HCT116 (cell line): ENCODE measurements around the gene ANTKMT. TPM values are rescaled to one million over a fixed set of nuclear protein-coding genes. Genes with fewer than 3 reads are reported as not detected.
A peak's percentile ranks its signal among the peaks of the same experiment; 100 is the strongest.

ENCODE experiments used
- ATAC-seq: fragments of 200-7000 bp; cut with Tn5 transposase; 2 replicates; pipeline ENCODE4 v1.9.1; 2020; ENCODE audit warnings: mild to moderate bottlenecking, moderate library complexity
- BruUV-seq: library from RNA; stranded (reverse); fragments of 400-500 nt; replicated peaks from 2 replicates; lab custom pipeline; 2021; lab: Mats Ljungman, UMichigan
- CTCF ChIA-PET: fragments of 300-600 bp; sonication (Branson Sonifier 250); formaldehyde crosslinking; loops from one replicate; lab custom pipeline; 2021; ENCODE audit warnings: antibody characterized with exemption; lab: Charles Lee
- POLR2A ChIA-PET: fragments of 300-600, 350-600 bp; sonication (Branson Sonifier 250); formaldehyde crosslinking; loops from one replicate; lab custom pipeline; 2021; ENCODE audit warnings: antibody characterized with exemption; lab: Charles Lee
- RAD21 ChIA-PET, 2 experiments: fragments of 300-600 bp; sonication (Branson Sonifier 250); formaldehyde crosslinking; loops; one replicate each; lab custom pipeline; 2023; ENCODE audit warnings: low total read pairs in 2 of 2; ENCODE audit not compliant: uncharacterized antibody in 2 of 2, unreplicated experiment in 2 of 2, low non-redundant PET in 1 of 2; lab: Charles Lee
- DNase-seq: peaks from one replicate; pipeline ENCODE4 v3.0.0-alpha.2; 2010; ENCODE audit warnings: low read depth, low spot score
- H2AFZ ChIP-seq: fragments of 200-600 bp; shearing (Covaris generic), sonication (generic); 2 replicates; pipeline ENCODE4 v1.6.1; 2017; ENCODE audit warnings: low read depth, mixed run types, mixed read lengths, antibody characterized with exemption, low read length; ENCODE audit not compliant: poor library complexity, severe bottlenecking
- H3K27ac ChIP-seq: 2 replicates; pipeline ENCODE4 v1.5.1; 2012; ENCODE audit warnings: low read depth, low read length
- H3K27me3 ChIP-seq: fragments of 200-600 bp; sonication (generic); 2 replicates; pipeline ENCODE4 v1.6.1; 2016; ENCODE audit warnings: mixed run types, low read length, mixed read lengths; ENCODE audit not compliant: insufficient read depth
- H3K36me3 ChIP-seq, 2 experiments: fragments of 200-500 bp in 1 of 2; fragments of 200-600 bp in 1 of 2; sonication (Bioruptor generic) in 1 of 2; sonication (generic) in 1 of 2; 2 replicates each; pipeline versions ENCODE4 v1.5.1 to v1.6.1; 2014 to 2016; ENCODE audit warnings: low read length in 2 of 2, inconsistent platforms in 1 of 2, mixed read lengths in 1 of 2, mixed run types in 1 of 2; ENCODE audit not compliant: insufficient read depth in 2 of 2, control insufficient read depth in 1 of 2
- H3K4me1 ChIP-seq, 2 experiments: fragments of 200-600 bp in 1 of 2; sonication (generic) in 1 of 2; 2 replicates each; pipeline versions ENCODE4 v1.5.1 to v1.6.1; 2012 to 2017; ENCODE audit warnings: low read length in 2 of 2, inconsistent platforms in 1 of 2, mild to moderate bottlenecking in 1 of 2, mixed read lengths in 1 of 2, mixed run types in 1 of 2, moderate library complexity in 1 of 2; ENCODE audit not compliant: insufficient read depth in 2 of 2, control insufficient read depth in 1 of 2
- H3K4me2 ChIP-seq: fragments of 200-600 bp; sonication (generic); 2 replicates; pipeline ENCODE4 v1.6.1; 2017; ENCODE audit warnings: mixed run types, low read length, mixed read lengths
- H3K4me3 ChIP-seq, 2 experiments: fragments of 200-600 bp in 1 of 2; sonication (generic) in 1 of 2; replicated peaks in 1 of 2; 2 replicates each; pipeline ENCODE4 v1.5.1; 2011 to 2016; ENCODE audit warnings: low read length in 2 of 2, control low read depth in 1 of 2, low read depth in 1 of 2, mild to moderate bottlenecking in 1 of 2, mixed read lengths in 1 of 2, mixed run types in 1 of 2
- H3K79me2 ChIP-seq: fragments of 200-600 bp; sonication (generic); 2 replicates; pipeline ENCODE4 v1.6.1; 2017; ENCODE audit warnings: mild to moderate bottlenecking, mixed run types, low read length, moderate library complexity, mixed read lengths; ENCODE audit not compliant: insufficient read depth
- H3K9ac ChIP-seq: fragments of 200-600 bp; sonication (generic); 2 replicates; pipeline ENCODE4 v1.6.1; 2016; ENCODE audit warnings: low read length, mixed read lengths
- H3K9me2 ChIP-seq: fragments of 200-600 bp; sonication (generic), shearing (Covaris generic); 2 replicates; pipeline ENCODE4 v1.6.1; 2017; ENCODE audit warnings: mixed run types, mild to moderate bottlenecking, moderate library complexity; ENCODE audit not compliant: insufficient read depth
- H3K9me3 ChIP-seq, 2 experiments: fragments of 200-500 bp in 1 of 2; fragments of 200-600 bp in 1 of 2; sonication (Bioruptor generic) in 1 of 2; sonication (generic) in 1 of 2; 2 replicates each; pipeline ENCODE4 v1.6.1; 2014 to 2017; ENCODE audit warnings: low read length in 2 of 2, mixed read lengths in 2 of 2, inconsistent platforms in 1 of 2, low read depth in 1 of 2, mild to moderate bottlenecking in 1 of 2, mixed run types in 1 of 2, moderate library complexity in 1 of 2; ENCODE audit not compliant: control insufficient read depth in 1 of 2, insufficient read depth in 1 of 2
- H4K20me1 ChIP-seq: fragments of 200-600 bp; sonication (generic), shearing (Covaris generic); 2 replicates; pipeline ENCODE4 v1.6.1; 2017; ENCODE audit warnings: mixed run types, mild to moderate bottlenecking, moderate library complexity; ENCODE audit not compliant: insufficient read depth
- CEBPB ChIP-seq: IDR thresholded peaks from 2 replicates; pipeline ENCODE4 v1.6.1; 2012; ENCODE audit warnings: low read depth
- EGR1 ChIP-seq: IDR thresholded peaks from 2 replicates; pipeline ENCODE4 v1.6.1; 2012; ENCODE audit warnings: low read depth
- EZH2 ChIP-seq: fragments of 200-600 bp; sonication (generic); IDR thresholded peaks from 2 replicates; pipeline ENCODE4 v1.6.1; 2017; ENCODE audit warnings: antibody characterized with exemption, mixed run types
- POLR2AphosphoS5 ChIP-seq: IDR thresholded peaks from 2 replicates; pipeline ENCODE4 v1.6.1; 2011; ENCODE audit warnings: mild to moderate bottlenecking, low read depth, low read length, moderate library complexity
- ZFX ChIP-seq: fragments of 450-650 bp; IDR thresholded peaks from 2 replicates; pipeline ENCODE4 v1.6.1; 2017
- intact Hi-C: fragments of 100-400 bp; cut with micrococcal nuclease; formaldehyde crosslinking; loops from 2 replicates; pipeline ENCODE4 v1.10.0; 2022
- total RNA-seq: library from RNA; stranded (reverse); gene quantifications from one replicate; pipeline ENCODE4 v1.2.1, GENCODE V29; 2021; ENCODE audit not compliant: unreplicated experiment

ANTKMT gene
- total RNA-seq, 1 experiment from 2014 or later = 65.4 TPM

- POLR2A ChIA-PET = interaction anchor here (0.9 to 1.8 kb wide), 7 partner anchors 11 to 42 kb away, joined by 3 to 12 read pairs (median 5); partner anchors contain the start of genes ANTKMT, CCDC78, CHTF18 and HAGHL
- Histone ChIP-seq H3K4me1 (peaks cover 34 to 47% of the 10 kb centered on the region in 2 experiments), H3K9me2 (no peaks in the 10 kb centered on the region), H3K9ac (peak within 1 kb of the TSS; percentile 95), H3K79me2 (peaks cover 26% of the 10 kb centered on the region), H2AFZ (no peak within 1 kb of the TSS), H3K27me3 (no peaks in the 10 kb centered on the region), H3K27ac (peak within 1 kb of the TSS; percentile 97), H3K4me3 (peak within 1 kb of the TSS; percentile 78 to 95), H4K20me1 (no peaks in the 10 kb centered on the region), H3K9me3 (peaks cover 0 to 7% of the 10 kb centered on the region in 2 experiments; a peak in 1 of 4 replicates), H3K4me2 (peak within 1 kb of the TSS; percentile 99), H3K36me3 (peaks cover 0 to 1% of the 10 kb centered on the region in 2 experiments; a peak in 2 of 4 replicates)
- TF ChIP-seq ZFX (peak; percentile 69), POLR2AphosphoS5 (peak; percentile 66), EZH2 (no peak), CEBPB (no peak), EGR1 (peak; percentile 95)
- intact Hi-C loops = loop anchor here (1.0 kb wide), 1 partner anchor 13 kb away; no protein-coding TSS in a partner anchor
- RAD21 ChIA-PET = interaction anchor here (0.8 to 1.2 kb wide), 3 partner anchors 10 to 20 kb away, joined by 3 to 5 read pairs (median 4); partner anchors contain the start of gene CIAO3 (in 1 of the 2)
- no TSS peak for BruUV-seq
- DNase-seq = peak; percentile 67
- ATAC-seq = peak; percentile 81
- CTCF ChIA-PET = interaction anchor here (0.7 to 2.9 kb wide), 5 partner anchors 12 to 283 kb away, joined by 3 to 11 read pairs (median 3); partner anchors contain the start of gene ANTKMT
These were observed 39.8 kb downstream of the ANTKMT start, which contains the start of gene MSLN for GRCh38 chr16:760545-761343. MSLN (plus strand) TSS chr16:760734; CDS start chr16:762681, 1,947 bp downstream.
